NCI-H1436 treated with DMSO at 0.1 percent for 48 hours (cell line): Measurements from ENCODE around the gene IL10.

Experiments used
- DNase-seq: peaks from one replicate; lab custom pipeline; 2025; lab: John Stamatoyannopoulos, UW

Gene IL10

GRCh38 chr1:206772243-206772937 lies at the start of gene IL10:
TSS of gene IL10 (minus strand) at chr1:206772494. CDS start at chr1:206772435, 59 bp downstream.
- DNase-seq: no peak

- DNase-seq: no peak
These were observed 49.2 kb upstream of the IL10 start for GRCh38 chr1:206821493-206821892.

GRCh38 chr1:206816390-206817287 lies 44.3 kb upstream of the IL10 start:
- no peak for DNase-seq

- DNase-seq: no peak
These were observed 42.5 kb upstream of the IL10 start for GRCh38 chr1:206814716-206815341.

GRCh38 chr1:206812471-206812870 lies 40.2 kb upstream of the IL10 start:
- no peak for DNase-seq

- no peak for DNase-seq
These were observed 37.3 kb upstream of the IL10 start for GRCh38 chr1:206809504-206810084.

GRCh38 chr1:206808615-206809014 lies 36.3 kb upstream of the IL10 start:
- DNase-seq: no peak

- no peak for DNase-seq
These were observed 33.1 kb upstream of the IL10 start for GRCh38 chr1:206805357-206805756.

- no peak for DNase-seq
These were observed 32.0 kb upstream of the IL10 start for GRCh38 chr1:206804156-206804737.

- DNase-seq: no peak
These were observed 31.0 kb upstream of the IL10 start for GRCh38 chr1:206803221-206803730.

- no peak for DNase-seq
These were observed 30.1 kb upstream of the IL10 start for GRCh38 chr1:206802401-206802800.

- DNase-seq: no peak
These were observed 29.2 kb upstream of the IL10 start for GRCh38 chr1:206801467-206801866.

GRCh38 chr1:206800891-206801290 lies 28.6 kb upstream of the IL10 start:
- no peak for DNase-seq

- DNase-seq: no peak
These were observed 28.1 kb upstream of the IL10 start for GRCh38 chr1:206800411-206800810.

- DNase-seq: no peak
These were observed 27.0 kb upstream of the IL10 start for GRCh38 chr1:206799311-206799710.

GRCh38 chr1:206798384-206798996 lies 26.2 kb upstream of the IL10 start:
- no peak for DNase-seq

GRCh38 chr1:206797534-206798383 lies 25.5 kb upstream of the IL10 start:
- DNase-seq: no peak

- no peak for DNase-seq
These were observed 24.7 kb upstream of the IL10 start for GRCh38 chr1:206796981-206797402.

- no peak for DNase-seq
These were observed 23.8 kb upstream of the IL10 start for GRCh38 chr1:206796116-206796515.

- DNase-seq: no peak
These were observed 22.1 kb upstream of the IL10 start for GRCh38 chr1:206794294-206794908.
